Ovary (tissue), 9 donors: ENCODE results near the gene TPGS1. TPM values are rescaled to one million over a fixed set of nuclear protein-coding genes. Genes with fewer than 3 reads are reported as not detected.
A peak's percentile ranks its signal among the peaks of the same experiment; 100 is the strongest.

Experiments used
- DNase-seq, 5 donors: peaks; one replicate each; pipeline ENCODE4 v3.0.0-alpha.2; 2019 to 2020
- H3K27ac ChIP-seq, 2 donors: fragments of 200-600 bp; one replicate each; pipeline versions ENCODE4 v1.5.1 to v1.8.0; 2019 to 2022
- H3K27me3 ChIP-seq: fragments of 200-600 bp; one replicate; pipeline ENCODE4 v1.8.0; 2022
- H3K36me3 ChIP-seq: fragments of 200-600 bp; sonication (generic); one replicate; pipeline ENCODE4 v1.5.1; 2019
- H3K4me1 ChIP-seq: one replicate; pipeline ENCODE4 v1.8.1; 2013; ENCODE audit warnings: mild to moderate bottlenecking, moderate library complexity; ENCODE audit not compliant: insufficient read depth
- H3K4me3 ChIP-seq: fragments of 200-600 bp; sonication (generic); one replicate; pipeline ENCODE4 v1.5.1; 2017
- H3K9me3 ChIP-seq, 2 donors: fragments of 200-600 bp in 1 of 2; sonication (generic) in 1 of 2; one replicate each; pipeline versions ENCODE4 v1.5.1 to v1.8.1; 2013 to 2019; ENCODE audit warnings: mild to moderate bottlenecking in 1 of 2, moderate library complexity in 1 of 2
- EP300 ChIP-seq: sonication (generic); formaldehyde crosslinking; IDR thresholded peaks from one replicate; pipeline ENCODE4 v1.6.1; 2017; ENCODE audit warnings: antibody characterized with exemption
- POLR2A ChIP-seq: fragments of 450-650 bp; IDR thresholded peaks from one replicate; pipeline ENCODE4 v1.6.1; 2017; ENCODE audit warnings: antibody characterized with exemption, mild to moderate bottlenecking, moderate library complexity
- WGBS, 3 donors: extraction: QIAGEN DNeasy Blood & Tissue Kit in 1 of 3; methylation state at CpG; one replicate each; pipeline versions ENCODE4 v1.1.5 to v1.1.7; 2013 to 2017; 5-methylcytosine and 5-hydroxymethylcytosine counted together
- intact Hi-C, 4 donors: fragments of 100-400 bp; cut with DNase I; formaldehyde crosslinking; loops; one replicate each; pipeline versions ENCODE4 v1.11.0 to v1.15.1; 2022 to 2023
- polyA plus RNA-seq, 2 donors: library from polyadenylated mRNA; stranded (reverse); fragments of 200-250 nt in 1 of 2; fragments of 350-450 nt in 1 of 2; fragmentation: Illumina TruSeq in 1 of 2; extraction: RNeasy Lipid Tissue Mini Kit (QIAGEN cat#74804) in 1 of 2; gene quantifications; one replicate each; pipeline ENCODE4 v1.2.3, GENCODE V29; 2013 to 2014
- total RNA-seq, 7 donors: library from RNA; depleted of rRNA in 2 of 7; stranded (reverse); fragments of >200 nt in 2 of 7; fragmentation: NEBNext Ultra II Directional in 3 of 7; extraction: Animal tissue kit (Norgen Biotek cat#: 25700) in 3 of 7; gene quantifications; one replicate each; pipeline versions ENCODE4 v1.1.0 to v1.2.4, GENCODE V29; 2016 to 2023
- TF ChIP-seq, protein P1 (sequence below), 3 donors: fragments of 450-650 bp in 2 of 3; fragments of 200-600 bp in 1 of 3; IDR thresholded peaks; one replicate each; pipeline versions ENCODE4 v1.5.1 to v1.8.0; 2016 to 2022; ENCODE audit warnings: antibody characterized with exemption in 3 of 3, mild to moderate bottlenecking in 1 of 3
- donor health status: DM: no; HTN: no; CAD: no; lungs with moderate emphysema.
- donor health status: DM: no; HTN: no; CAD: no.
- donor health status: Bipolar disorder and iron deficiency.
- donor health status: DM: yes; HTN: yes; CAD: no.
- donor health status: DM: no; HTN: no; CAD: no.
- donor health status: DM: yes; HTN: yes; CAD: no.

Gene TPGS1
- total and polyA plus RNA-seq, 9 donors: 0.12 to 93.3 (median 24.7) TPM

DNA sequence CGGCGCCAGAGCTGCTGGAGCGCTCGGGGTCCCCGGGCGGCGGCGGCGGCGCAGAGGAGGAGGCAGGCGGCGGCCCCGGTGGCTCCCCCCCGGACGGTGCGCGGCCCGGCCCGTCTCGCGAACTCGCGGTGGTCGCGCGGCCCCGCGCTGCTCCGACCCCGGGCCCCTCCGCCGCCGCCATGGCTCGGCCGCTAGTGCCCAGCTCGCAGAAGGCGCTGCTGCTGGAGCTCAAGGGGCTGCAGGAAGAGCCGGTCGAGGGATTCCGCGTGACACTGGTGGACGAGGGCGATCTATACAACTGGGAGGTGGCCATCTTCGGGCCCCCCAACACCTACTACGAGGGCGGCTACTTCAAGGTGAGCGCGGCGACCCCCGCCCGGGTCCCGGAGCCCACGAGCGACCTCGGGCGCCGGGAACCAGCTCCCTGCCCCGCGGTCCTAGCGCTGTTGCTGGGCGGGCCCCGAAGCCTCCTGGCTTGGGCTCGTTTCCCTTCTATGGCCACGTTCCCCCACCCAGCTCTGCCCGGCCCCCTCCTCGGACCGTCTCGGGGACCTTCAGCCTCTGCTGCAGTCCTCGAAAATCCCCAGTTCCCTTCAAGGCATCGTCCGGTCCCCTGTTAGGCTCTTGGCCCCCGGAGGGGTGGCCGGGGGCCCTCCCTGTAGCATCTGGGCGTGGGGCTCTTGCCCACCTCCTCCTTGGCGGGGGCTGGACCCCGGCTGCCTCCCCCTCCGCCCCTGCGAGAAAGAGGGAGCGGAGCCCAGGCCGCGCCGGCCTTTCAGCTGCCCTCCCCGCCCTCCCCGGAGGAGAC lies 24.7 kb downstream of the TPGS1 start, which contains the start of gene CDC34:
Gene CDC34, plus strand, starts transcription at position 8 of the 808 bp plus-strand sequence. Its CDS starts 172 bp downstream, at position 180.
- intact Hi-C loops: loop anchor here in 2 of 4 donors (2.0 to 10.0 kb wide), 3 partner anchors 39 to 93 kb away; no protein-coding TSS in a partner anchor

DNA sequence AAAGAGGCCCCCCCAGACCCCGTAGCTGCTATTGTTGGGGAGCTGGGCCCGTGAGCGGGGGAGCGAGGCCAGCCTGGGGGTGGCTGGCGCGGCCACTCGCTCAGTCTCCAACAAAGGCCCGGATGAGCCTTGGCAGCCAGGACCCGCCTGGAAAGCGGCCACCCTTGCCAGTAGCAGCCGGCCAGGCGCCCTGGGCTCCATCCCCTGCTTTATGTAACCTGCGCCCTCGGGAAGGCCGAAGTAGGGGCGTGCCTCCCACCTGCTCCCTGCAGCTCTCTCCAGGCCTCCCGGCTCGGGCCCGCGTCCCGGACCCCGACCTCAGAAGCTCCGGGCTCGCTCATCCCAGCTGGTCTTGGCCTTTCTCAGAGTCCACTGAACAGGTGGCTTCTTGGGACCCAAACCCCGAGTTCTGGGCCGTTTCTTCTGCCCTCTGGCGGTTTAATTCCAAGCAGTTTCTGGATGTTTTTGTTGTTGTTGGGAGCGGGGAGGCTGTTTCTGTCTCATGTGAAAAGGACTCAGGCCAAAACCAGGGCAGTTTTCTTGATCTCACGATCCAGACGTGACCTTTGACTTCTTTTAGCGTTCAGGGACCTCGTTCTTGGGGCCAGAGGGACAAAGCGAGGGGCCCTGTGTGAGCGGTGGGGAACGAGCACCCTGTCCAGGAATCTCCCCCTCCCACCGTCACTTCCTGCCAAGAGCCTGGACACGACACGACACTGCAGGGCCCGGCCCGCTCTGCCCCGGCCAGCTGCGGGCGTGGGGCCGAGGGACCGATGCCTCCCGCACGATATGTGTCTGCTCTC lies 25.5 kb downstream of the TPGS1 start:
- H3K27ac ChIP-seq: peak overlapping the region; percentile 68 to 91
- peak; percentile 83 to 92 (median 84) for DNase-seq
- intact Hi-C loops: loop anchor here in 2 of 4 donors (2.0 to 10.0 kb wide), 3 partner anchors 38 to 92 kb away; no protein-coding TSS in a partner anchor
- H3K4me1 ChIP-seq: peaks cover 15% of the 10 kb centered on the region
- H3K36me3 ChIP-seq: no peaks in the 10 kb centered on the region
- WGBS, 3 donors: 0 to 1% (median 0%) methylated on average over 42 to 47 of the region's 47 CpGs
- H3K27me3 ChIP-seq: no peaks in the 10 kb centered on the region
- peak overlapping the region; percentile 60 for H3K4me3 ChIP-seq
- no peaks in the 10 kb centered on the region for H3K9me3 ChIP-seq
- no peak for TF ChIP-seq EP300
- TF ChIP-seq POLR2A: no peak
- TF ChIP-seq, protein P1, sequence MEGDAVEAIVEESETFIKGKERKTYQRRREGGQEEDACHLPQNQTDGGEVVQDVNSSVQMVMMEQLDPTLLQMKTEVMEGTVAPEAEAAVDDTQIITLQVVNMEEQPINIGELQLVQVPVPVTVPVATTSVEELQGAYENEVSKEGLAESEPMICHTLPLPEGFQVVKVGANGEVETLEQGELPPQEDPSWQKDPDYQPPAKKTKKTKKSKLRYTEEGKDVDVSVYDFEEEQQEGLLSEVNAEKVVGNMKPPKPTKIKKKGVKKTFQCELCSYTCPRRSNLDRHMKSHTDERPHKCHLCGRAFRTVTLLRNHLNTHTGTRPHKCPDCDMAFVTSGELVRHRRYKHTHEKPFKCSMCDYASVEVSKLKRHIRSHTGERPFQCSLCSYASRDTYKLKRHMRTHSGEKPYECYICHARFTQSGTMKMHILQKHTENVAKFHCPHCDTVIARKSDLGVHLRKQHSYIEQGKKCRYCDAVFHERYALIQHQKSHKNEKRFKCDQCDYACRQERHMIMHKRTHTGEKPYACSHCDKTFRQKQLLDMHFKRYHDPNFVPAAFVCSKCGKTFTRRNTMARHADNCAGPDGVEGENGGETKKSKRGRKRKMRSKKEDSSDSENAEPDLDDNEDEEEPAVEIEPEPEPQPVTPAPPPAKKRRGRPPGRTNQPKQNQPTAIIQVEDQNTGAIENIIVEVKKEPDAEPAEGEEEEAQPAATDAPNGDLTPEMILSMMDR (IDR thresholded peaks at IDR 0.05): peak; percentile 44 to 53 (median 45)

More for the DNA sequence above, 24.7 kb downstream of the TPGS1 start, which contains the start of gene CDC34:
- Histone ChIP-seq H3K4me1 (peaks cover 15% of the 10 kb centered on the region), H3K9me3 (no peaks in the 10 kb centered on the region), H3K27ac (peak within 1 kb of the TSS; percentile 74 to 91), H3K4me3 (peak within 1 kb of the TSS; percentile 60), H3K36me3 (no peaks in the 10 kb centered on the region), H3K27me3 (no peaks in the 10 kb centered on the region)
- TF ChIP-seq POLR2A (peak; percentile 50), EP300 (no peak)
- WGBS, 3 donors: 1 to 2% (median 1%) methylated on average over 41 to 84 of the region's 84 CpGs
- no peak for DNase-seq

DNA sequence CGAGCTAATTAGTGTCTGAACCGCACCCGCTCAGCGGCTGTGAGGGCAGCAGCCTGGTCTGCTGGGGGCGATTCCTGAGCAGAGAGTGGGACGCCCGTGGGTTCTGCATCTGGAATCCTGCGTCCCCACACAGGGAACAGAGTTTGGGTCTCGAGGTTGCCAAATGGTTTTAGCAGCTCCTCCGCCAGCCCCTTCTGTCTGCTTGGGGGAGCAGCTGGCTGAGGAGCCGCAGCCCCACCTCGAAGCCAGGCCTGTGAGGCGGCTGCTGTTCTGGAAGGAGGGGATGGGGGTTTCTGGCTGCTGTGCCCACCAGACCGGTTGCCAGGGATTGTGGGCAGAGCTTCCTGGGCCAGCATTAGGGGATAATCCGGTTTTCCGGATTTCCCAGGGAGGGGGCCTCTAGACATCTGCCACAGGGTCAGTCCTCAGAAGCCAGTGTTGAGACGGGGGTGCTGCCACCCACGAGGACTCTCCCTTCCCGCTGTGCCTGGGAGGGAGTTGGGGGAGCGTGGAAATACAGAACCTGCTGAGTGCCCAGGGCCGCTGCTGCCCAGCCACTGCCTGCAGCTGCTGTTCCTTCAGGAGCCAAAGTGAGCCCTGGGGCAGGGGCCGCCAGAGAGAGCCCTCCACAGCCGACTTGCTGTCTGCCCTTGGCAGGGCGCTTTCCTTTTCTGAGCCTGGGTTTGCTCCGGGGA lies 26.2 kb downstream of the TPGS1 start:
- TF ChIP-seq, protein P1 (IDR thresholded peaks at IDR 0.05): no peak
- TF ChIP-seq POLR2A (no peak), EP300 (no peak)
- DNase-seq: peak in 1 of 5 donors; percentile 41
- H3K4me1 ChIP-seq: peaks cover 15% of the 10 kb centered on the region
- H3K36me3 ChIP-seq: no peaks in the 10 kb centered on the region
- no peaks in the 10 kb centered on the region for H3K27me3 ChIP-seq
- 20 to 22% (median 21%) methylated on average over 24 to 25 of the region's 25 CpGs for WGBS, 3 donors
- intact Hi-C loops: loop anchor here in 2 of 4 donors (2.0 to 10.0 kb wide), 3 partner anchors 37 to 91 kb away; no protein-coding TSS in a partner anchor
- H3K27ac ChIP-seq: peak overlapping the region; percentile 68 to 91
- H3K4me3 ChIP-seq: peak overlapping the region; percentile 60
- no peaks in the 10 kb centered on the region for H3K9me3 ChIP-seq

- Histone ChIP-seq H3K27ac (peak overlapping the region in 1 of 2 donors; percentile 91), H3K4me1 (peaks cover 15% of the 10 kb centered on the region), H3K9me3 (no peaks in the 10 kb centered on the region), H3K27me3 (no peaks in the 10 kb centered on the region), H3K36me3 (no peaks in the 10 kb centered on the region), H3K4me3 (no peak overlapping the region)
- DNase-seq: peak in 2 of 5 donors; percentile 25 to 33
- 73 to 80% (median 76%) methylated on average over 14 of the region's 14 CpGs for WGBS, 3 donors
- intact Hi-C loops: loop anchor here in 1 of 4 donors (5.0 to 10.0 kb wide), 2 partner anchors 43 to 91 kb away; no protein-coding TSS in a partner anchor
- TF ChIP-seq EP300: no peak
- TF ChIP-seq POLR2A: no peak
- TF ChIP-seq, protein P1 (IDR thresholded peaks at IDR 0.05): no peak
Observed at GRCh38 chr19:534088-534487, 26.8 kb downstream of the TPGS1 start.
